ENCODE data around the gene ZHX3.

The ZHX3 gene

DNA sequence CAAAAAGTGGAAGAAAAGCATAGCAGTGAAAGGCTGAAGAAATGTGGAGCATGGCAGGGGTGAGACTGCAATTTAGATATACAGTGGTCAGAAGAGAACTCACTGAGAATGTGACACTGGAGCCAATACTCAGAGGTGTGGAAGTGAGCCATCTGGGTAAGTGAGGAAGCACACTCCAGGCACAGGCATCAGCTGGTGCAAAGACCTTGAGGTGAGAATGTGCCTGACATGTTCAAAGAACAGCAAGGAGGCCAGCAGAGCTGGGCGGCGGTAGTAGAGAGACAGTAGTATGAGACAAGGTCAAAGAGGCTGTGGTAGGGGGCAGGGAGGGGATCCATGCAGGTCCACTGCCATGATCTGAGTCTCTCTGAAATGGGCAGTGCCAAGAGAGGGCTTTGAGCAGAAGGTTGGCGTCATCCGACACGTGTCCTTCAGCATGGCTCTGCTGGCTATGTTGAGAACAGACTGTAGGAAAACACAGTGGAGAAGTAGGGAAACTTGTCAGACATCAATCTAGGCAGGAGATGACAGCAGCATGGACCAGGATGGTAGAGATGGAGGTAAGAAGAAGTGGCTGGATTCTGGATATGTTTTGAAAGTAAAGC, 95.8 kb downstream of the ZHX3 start:
- no peak for DNase-seq

DNA sequence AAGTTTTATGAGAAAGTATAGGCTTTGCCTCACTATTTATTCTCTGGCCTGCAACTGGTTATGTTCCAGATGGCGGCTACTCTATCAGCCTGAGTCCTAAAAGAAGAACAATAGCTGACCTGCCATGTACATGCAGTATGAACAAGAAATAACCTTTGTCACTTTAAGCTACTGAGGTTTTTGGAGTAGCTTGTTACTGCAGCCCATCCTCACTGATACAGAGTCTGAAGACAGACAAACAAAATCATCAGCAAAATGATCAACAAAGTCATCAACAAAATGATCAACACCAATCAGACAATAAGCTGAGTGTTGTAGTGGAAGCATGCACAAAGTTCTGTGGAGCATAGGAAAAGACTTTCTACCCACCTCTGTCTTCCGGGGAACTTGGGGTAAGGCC, 97.7 kb downstream of the ZHX3 start:
- no peak for DNase-seq

DNA sequence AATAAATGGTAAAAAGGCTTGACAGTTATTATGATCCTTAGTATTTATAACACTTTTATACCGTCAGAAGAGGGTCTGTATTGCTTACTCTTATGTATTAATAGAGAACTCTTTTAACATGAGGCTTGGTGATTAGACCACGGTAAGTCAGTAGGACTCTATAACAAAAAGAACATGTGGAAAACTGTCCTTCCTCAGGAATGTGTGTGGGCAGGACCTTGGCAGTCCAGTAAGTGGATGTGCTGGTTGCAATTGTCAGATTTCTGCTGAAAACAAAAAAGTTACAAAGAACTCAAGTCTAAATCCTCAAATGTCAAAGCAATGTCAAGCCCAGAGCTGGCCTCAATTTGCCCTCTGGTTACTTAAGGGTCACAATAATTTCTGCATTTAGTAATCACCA, 99.1 kb downstream of the ZHX3 start:
- no peak for DNase-seq

DNA sequence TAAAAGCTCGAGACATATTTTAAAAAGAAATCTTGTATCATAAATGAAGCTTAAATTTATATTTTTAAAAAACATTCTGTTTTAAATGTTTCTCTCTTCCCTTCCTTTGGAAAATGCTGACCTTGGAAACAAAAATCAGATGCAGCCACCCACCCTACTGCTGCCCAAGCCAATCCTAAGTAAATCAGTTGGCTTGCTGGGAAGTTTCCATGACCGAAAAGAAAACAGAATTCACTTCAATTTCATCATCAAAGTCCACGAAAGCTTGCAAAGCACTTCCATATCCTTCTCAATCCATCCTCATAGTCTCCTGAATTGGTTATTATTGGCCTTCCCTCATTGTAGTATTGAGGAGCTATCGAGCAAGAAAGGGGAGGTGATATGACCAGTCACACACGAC, 100.1 kb downstream of the ZHX3 start:
- no peak for DNase-seq

DNA sequence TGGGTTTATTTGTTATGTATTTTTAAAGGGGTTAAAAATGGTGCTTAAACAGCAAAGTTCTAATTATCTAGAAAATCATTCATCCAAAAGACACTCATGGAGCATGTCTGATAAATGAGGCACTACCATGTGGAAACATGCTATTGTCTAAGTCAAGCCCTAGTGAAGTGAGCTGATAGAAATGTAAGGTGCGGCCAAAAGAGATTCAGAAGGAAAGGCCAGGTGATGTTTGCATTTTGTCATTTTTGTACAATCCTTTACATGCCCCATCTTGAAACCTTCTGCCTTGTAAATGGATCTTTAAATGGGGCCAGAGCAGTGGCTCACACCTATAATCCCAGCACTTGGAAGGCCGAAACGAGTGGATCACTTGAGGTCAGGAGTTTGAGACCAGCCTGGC, 102.9 kb downstream of the ZHX3 start:
- DNase-seq, result no peak

DNA sequence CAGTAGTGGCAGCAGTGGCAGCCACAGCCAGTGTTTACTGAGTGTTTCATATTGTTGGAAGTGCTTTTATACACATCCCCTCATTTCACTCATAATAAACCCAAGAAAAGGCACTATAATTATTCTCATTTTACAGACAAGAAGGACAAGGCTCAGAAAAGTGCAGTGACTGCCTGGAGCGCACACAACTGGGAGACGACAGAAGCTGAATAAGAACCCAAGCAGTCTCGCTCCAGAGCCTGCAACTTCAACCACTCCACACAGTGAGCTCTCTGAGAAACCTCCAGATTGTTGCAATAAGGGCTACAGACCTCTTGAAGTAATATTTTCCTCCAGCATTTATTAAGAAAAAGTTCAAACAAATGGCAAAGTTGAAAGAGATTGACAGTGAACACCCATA, 103.3 kb downstream of the ZHX3 start:
- DNase-seq, result no peak

DNA sequence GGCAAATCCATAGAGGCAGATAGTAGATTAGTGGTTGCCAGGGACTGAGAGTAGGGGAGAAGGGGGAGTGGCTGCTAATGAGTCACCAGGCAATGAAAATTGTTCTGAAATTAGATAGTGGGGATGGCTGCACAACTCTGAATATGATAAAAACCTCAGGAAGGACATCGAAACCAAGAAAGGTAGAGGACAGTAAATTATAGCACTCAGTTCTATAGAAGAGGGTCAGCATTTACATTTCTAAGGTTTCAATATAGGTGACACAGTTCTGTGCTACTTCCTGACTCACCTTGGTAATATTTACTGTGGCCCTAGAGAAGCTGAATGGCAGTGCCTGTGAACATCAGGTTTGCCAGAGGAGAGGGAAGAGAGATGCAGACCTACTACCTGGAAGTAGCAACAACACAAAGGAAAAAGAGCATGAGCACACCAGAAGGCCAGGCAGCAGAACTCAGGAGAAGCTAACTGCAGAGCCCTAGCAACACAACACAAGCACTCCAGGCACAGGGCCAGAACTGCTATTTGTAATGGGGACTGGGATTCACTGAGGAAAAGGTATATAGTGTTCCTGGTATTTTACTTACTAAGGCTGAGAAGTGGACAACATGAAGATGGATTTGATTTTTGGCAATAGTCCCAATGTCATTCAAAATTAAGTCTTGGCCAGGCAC, 104.2 kb downstream of the ZHX3 start:
- DNase-seq, result no peak

DNA sequence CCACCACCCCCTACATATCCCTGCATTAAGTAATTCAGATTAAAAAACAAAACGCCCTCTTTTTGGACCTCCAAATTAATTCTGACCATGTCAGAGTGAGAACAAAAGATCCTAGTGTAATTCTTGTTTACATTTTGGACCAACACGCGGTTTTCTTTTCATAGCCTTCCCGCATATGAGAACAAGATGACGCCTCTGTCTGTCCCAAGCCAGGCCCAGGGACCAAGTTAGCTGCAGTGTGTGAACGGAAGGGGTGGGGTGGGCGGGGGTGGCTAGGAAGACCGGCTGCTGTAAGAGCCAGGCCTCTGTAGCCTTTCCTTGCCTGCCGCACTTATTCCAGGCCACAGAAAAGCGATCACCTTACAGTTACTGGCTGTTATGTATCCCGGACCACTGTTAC, 112.2 kb downstream of the ZHX3 start:
- DNase-seq, result no peak

DNA sequence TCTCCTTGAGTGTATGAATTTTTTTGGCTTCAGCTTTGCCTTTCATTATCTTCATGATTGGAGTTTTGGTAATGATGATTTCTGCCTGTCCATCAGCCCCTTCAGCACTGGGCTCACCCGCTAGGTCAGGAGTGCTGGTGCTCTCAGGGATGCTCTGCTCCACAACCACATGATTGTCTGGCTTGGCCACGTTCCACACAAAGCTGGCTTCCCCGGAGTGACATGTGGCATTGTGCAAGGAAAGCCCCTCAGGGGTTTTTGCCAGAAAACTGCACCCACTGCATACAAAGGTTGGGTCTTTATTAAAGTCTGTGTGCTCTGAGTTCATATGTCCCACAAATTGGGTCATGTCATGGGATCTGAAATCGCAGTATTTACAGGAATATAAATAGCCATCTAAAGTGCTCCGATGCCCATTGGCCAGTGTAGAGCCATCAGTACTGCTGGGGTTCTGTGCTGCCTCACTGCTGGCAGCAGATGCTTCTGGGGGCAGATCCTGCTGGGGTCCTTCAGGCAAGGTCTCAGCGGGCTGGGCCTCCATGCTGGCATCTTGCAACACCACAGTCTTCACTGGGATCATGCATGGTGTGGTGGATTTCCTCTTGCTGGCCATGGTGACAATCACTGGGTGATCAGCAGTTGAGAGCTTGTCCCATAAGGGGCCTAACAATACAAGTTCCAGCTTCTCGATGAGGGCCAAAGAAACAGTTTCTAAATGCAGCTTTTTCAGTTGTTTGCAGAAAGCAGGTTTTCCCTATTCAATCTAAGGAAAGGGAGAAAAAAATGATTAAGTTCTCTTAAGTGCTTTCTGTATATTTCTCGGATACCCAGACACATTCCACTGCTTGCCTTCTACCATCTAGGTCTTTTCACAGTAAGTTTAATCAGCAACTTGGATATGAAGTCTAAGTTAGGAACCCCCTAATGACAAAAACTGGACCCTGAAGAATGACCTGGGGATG, 112.9 kb downstream of the ZHX3 start:
- DNase-seq, result no peak

DNA sequence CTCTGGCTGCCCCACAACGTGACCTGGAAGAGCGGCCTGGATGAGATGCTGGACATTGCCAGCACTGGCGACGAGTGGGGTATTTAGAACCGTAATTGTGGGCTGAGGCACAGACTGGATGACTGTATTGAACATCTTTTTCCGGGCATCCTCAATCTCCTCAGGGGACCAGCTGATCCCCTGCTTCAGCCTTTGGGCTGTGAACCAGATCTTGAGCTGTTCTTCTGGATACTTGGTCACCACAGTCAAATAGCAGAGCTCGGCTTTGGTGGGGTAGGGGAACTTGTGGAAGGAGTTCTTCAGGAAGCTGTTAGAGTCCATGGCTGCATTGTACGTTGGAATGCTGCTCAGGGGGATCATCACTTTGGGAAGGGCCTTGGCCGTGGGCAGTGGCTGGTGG, 113.9 kb downstream of the ZHX3 start:
- no peak for DNase-seq

DNA sequence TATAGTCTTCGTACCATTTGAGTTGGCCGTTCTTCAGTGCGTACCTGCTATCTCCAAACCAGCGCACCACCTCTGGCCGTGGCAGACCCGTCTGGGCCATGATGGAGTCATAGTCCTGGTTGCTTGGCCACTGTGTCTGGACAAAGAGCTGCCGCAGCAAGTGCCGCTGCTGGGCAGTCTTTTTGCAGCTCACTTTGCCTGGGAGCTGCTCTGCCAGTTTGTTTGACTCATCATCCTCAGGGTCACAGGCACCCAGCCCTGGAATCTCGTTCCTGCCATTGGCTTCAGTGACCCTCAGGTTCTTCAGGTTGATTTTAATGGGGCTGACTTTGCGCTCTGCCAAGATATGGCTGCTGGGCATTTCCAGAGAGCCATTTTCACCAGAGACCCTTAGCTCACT, 115.1 kb downstream of the ZHX3 start:
- DNase-seq, result no peak

DNA sequence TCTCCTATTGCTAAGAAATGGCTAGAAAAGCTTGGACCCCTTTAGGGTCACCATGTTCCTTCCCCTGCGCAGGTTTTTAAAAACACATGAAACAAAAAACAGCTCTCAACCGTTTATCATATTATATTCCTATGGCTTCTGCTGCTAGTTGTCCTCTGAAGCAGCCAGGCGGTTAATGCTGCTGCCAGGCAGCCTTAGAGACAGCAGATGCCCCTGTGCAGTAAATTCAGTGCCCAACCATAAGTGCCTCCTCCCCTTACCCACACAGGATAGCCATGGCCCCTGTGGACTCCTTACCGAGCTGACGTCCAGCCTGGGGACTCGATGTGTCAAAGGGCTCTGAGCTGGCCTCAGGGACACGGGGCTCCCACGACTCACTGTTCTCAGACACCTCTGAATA, 115.8 kb downstream of the ZHX3 start:
- DNase-seq, result no peak

DNA sequence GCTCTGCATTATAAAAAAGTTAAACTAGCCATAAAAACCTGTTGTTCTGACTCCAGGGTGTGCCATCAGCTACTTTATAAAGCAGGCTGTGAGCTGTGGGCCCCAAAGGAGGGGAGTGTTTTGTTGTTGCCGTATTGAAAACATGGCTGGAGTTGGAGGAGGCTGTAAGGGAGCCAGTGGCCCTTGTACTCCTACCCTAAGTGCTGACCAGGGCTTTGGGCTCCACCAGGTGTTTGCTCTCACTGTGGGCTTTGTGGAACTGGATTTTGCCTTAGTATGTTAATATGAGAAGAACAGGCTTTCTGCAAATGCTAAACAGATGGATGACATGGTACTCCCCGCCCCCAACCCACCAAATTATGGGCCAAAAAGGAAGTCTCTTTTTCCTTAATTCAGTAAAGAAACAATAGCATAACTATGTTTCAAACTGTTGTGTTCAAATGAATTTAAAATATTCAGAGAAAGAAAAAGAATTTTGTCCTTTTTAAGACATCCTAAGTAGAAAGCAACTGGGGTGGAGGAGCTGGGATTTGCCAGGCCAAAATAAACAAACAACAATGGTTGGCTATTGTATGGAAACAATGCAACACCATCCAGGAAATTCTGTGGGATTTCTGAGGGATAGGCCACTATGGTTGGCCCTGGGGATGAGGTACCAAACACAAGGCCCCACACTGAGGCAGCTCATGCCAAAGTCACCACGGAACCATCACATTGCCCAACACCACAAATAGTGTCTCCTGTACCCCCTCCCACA, 116.9 kb downstream of the ZHX3 start:
- no peak for DNase-seq

DNA sequence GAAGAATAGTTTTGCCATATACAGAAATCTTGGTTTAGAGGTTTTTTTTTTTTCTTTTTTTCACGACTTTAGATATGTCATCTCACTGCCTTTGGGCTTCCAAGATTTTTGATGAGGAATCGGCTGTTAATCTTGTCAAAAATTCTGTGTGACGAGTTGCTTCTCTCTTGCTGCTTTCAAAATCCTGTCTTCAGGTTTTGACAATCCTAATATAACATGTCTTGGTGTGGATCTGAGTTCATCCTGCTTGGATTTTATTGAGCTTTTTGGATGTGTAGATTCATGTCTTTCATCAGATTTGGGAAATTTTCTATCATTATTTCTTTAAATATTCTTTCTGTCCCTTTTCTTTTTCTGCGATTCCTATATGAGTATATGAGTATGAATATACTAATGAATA, 119.1 kb downstream of the ZHX3 start:
- DNase-seq, result no peak

DNA sequence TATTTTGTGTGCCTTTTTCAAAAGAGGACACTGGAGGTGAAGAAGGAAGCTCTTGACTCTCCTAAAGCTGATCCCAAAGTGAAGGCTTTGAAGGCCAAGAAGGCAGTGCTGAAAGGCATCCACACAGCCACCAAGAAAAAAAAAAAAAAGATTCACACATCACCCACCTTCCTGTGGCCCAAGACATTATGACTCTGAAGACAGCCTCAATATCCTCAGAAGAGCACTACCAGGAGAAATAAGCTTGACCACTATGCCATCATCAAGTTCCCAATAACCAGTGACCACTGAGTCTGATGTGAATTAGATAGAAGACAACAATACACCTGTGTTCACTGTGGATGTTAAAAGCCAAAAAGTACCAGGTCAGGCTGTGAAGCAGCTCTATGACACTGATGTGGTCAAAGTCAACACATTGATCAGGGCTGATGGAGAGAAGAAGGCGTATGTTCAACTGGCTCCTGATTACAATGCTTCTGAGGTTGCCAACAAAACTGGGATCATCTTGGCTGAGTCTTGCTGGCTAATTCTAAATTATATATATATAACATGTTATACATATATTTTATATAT, 120.8 kb downstream of the ZHX3 start:
- DNase-seq, result peak in 1 of 2 experiments; percentile 15

DNA sequence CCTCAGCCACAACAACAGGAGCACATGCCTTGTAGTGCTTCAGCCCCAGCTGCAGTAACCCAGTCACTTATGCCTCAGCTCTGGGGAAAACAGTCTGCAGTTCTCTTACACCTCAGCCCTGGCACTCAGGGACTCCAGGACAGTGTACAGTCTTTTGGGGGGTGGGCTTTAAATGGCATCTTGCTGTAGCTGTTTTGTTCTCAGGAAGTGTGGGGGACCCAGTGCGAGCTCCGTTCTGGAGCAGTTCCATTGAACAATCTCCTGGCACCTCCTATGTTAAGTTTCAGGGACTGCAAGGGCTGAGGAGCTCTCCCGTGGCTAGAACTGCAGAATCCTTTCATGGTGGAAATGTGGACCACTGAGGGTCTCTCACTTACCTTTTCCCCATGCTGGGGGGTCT, 125.0 kb downstream of the ZHX3 start:
- no peak for DNase-seq

DNA sequence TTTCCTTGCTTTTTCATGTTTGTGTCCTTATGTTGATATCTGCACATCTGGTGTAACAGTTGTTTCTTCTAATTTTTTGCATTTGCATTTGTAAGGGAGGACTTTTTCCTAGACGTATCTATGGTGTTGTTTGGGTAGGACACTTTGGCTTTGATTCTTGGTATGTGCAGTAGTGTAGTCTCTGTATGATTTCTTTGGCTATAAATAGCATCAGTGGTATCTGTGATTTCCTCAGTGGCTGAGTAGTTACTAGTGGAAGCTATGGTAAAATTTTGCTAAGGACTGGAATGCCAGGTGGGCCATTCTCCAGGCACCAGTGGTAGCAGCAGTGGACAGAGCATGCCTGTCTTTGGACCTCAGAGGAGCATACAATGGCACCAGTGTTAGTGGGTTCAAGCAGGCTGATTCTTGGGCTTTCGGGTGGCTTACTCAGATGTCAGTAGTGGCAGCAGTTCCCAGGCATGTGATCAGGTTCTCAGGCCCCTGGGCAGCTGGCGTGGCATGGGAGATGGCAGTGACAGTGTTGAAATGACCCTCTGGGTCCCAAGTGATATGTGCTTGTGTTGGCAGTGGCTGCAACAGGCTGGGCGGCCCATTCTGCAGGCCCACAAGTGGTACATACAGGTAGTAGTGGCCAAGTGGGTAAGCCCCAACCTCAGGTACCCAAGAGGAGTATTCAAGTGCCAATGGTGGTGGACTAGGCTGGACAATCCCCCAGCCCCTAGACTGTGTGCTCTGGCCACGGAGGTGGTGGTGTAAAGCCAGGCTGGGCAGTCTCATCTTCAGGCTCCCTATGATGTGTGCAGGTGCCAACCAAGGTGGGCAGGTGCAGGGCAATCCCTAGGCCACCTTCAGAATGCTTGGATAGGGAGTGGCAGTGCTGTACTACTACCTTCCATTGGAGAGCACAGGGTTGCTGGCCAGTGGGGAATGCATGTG, 125.7 kb downstream of the ZHX3 start:
- DNase-seq, result no peak

DNA sequence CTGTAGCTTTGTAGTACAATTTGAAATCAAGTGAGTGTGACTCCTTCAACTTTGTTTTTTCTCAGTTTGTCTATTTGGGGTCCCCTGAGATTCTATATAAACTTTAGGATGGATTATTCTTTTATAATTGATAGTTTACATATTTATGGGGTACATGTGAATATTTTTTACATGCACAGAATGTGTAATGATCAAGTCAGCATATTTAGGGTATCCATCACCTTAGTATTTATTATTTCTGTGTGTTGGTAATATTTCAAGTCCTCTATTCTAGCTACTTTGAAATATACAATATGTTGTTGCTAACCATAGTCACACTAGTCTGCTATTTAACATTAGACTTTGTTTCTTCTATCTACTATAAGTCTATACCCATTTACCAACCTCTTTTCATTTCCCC, 129.9 kb downstream of the ZHX3 start:
- no peak for DNase-seq

DNA sequence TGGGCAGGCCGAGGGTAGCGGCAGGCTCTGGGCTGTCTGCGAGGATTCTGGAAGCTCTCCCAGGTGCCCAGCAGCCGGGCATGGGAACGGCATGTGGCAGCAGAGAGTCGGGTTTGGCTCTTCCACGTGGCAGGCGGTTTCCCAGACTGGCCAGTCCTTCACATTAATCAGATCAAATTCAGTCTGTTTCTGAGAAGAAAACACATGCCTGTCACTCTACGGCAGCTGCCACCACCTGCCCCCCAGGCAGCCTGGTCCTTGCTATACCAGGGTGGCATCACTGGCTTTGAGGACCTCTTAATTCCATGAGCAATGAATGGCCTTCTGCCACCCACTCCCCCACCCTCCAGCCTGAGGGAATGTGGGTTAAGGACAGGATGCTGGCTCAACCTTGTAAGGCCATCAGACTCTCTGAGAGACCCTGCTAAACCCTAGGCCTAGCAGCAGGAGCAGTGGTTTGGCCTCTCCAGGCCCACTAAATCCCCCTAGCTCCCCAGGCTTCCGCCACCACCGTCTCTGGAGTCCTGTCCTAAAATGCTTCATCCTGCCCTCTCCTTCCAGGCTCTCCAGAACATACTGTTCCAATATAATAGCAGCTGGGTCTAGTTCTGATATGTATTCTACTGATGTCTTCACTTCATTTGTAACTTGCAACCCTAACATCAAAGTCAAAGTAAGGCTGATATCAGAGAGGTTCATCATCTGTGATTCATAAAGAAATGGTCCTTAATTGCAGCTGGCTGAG, 132.3 kb downstream of the ZHX3 start:
- no peak for DNase-seq

DNA sequence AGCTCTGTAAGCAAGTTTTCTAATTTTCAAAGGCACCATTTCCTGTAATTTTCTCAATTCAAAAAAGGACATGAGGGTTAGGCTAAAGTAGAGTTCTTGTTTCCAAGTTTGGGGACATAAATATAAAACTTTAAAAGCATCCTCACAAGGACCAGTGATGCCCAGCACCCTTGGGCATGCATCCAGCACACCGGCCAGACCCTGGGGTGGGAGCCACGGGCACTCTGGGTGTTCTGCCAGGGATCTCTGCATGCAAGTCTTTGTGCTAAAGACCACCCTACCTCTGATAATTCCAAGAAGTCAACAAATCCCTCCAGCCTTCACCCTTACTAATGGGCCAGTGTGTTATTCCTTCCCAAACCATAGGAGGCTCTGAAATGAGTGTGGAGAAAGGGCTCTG, 133.7 kb downstream of the ZHX3 start:
- DNase-seq, result no peak

DNA sequence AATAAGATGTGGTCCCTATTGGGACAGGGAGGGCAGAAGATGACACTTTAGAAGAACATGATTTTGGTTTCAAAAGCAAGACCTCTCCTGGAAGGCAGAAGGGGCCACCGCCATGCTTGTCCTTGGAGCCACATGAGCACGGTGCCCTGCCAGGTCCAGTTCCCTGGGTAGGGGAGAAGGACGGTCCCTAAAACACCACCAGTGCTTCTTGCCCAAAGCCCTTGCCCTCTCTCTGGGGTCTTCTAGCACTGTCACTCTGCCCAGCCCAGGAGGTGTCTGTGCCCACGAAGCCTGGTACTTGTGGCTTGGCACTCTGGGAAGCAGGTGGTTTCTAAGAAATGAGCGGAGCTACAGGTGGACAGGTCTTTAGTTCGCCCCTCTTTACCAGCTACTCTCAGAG, 134.1 kb downstream of the ZHX3 start:
- no peak for DNase-seq
